ENCODE data around the gene NAA30. TPM values are rescaled to one million over a fixed set of nuclear protein-coding genes. Genes with fewer than 3 reads are reported as not detected.
A peak's percentile ranks its signal among the peaks of the same experiment; 100 is the strongest.

Gene NAA30
- 7.0 TPM for polyA plus RNA-seq (2012; ENCODE audit: insufficient read length, low read depth)

GRCh38 chr14:57390037-57390805 lies at the start of gene NAA30:
Gene NAA30, plus strand, starts transcription at chr14:57390586. Its CDS starts 372 bp downstream, at chr14:57390958.
- TF ChIP-seq SIN3A (IDR thresholded peaks at IDR 0.05; ENCODE audit: borderline replicate concordance, insufficient read depth, low read length) = no peak
- TF ChIP-seq REST (IDR thresholded peaks at IDR 0.05; ENCODE audit: insufficient read depth in 1 of 2, low read depth in 2 of 2, low read length in 2 of 2) = no peak
- peak; percentile 64 for TF ChIP-seq POLR2AphosphoS5 (IDR thresholded peaks at IDR 0.05; ENCODE audit: low read depth, low read length)
- TF ChIP-seq FOXP2 (optimal IDR thresholded peaks at IDR 0.05; ENCODE audit: borderline replicate concordance, extremely low read depth, extremely low read length, insufficient read depth) = peak; percentile 37
- TF ChIP-seq TAF1 (IDR thresholded peaks at IDR 0.05; ENCODE audit: borderline replicate concordance, insufficient read depth, low read length) = peak; percentile 28; the same call in 1 of the 2 replicates

GRCh38 chr14:57345106-57345505 lies 45.3 kb upstream of the NAA30 start:
- TF ChIP-seq REST (IDR thresholded peaks at IDR 0.05; ENCODE audit: insufficient read depth in 1 of 2, low read depth in 2 of 2, low read length in 2 of 2) (no peak), SIN3A (IDR thresholded peaks at IDR 0.05; ENCODE audit: borderline replicate concordance, insufficient read depth, low read length) (no peak), TAF1 (IDR thresholded peaks at IDR 0.05; ENCODE audit: borderline replicate concordance, insufficient read depth, low read length) (no peak), POLR2AphosphoS5 (IDR thresholded peaks at IDR 0.05; ENCODE audit: low read depth, low read length) (no peak), FOXP2 (optimal IDR thresholded peaks at IDR 0.05; ENCODE audit: borderline replicate concordance, extremely low read depth, extremely low read length, insufficient read depth) (no peak)

GRCh38 chr14:57346741-57347140 lies 43.6 kb upstream of the NAA30 start:
- TF ChIP-seq TAF1 (IDR thresholded peaks at IDR 0.05; ENCODE audit: borderline replicate concordance, insufficient read depth, low read length) = no peak
- no peak for TF ChIP-seq REST (IDR thresholded peaks at IDR 0.05; ENCODE audit: insufficient read depth in 1 of 2, low read depth in 2 of 2, low read length in 2 of 2)
- TF ChIP-seq POLR2AphosphoS5 (IDR thresholded peaks at IDR 0.05; ENCODE audit: low read depth, low read length) = no peak
- TF ChIP-seq FOXP2 (optimal IDR thresholded peaks at IDR 0.05; ENCODE audit: borderline replicate concordance, extremely low read depth, extremely low read length, insufficient read depth) = no peak
- no peak for TF ChIP-seq SIN3A (IDR thresholded peaks at IDR 0.05; ENCODE audit: borderline replicate concordance, insufficient read depth, low read length)

- TF ChIP-seq FOXP2 (optimal IDR thresholded peaks at IDR 0.05; ENCODE audit: borderline replicate concordance, extremely low read depth, extremely low read length, insufficient read depth) (no peak), REST (IDR thresholded peaks at IDR 0.05; ENCODE audit: insufficient read depth in 1 of 2, low read depth in 2 of 2, low read length in 2 of 2) (no peak), TAF1 (IDR thresholded peaks at IDR 0.05; ENCODE audit: borderline replicate concordance, insufficient read depth, low read length) (no peak), POLR2AphosphoS5 (IDR thresholded peaks at IDR 0.05; ENCODE audit: low read depth, low read length) (no peak), SIN3A (IDR thresholded peaks at IDR 0.05; ENCODE audit: borderline replicate concordance, insufficient read depth, low read length) (no peak)
Measured at GRCh38 chr14:57352396-57353170, 37.8 kb upstream of the NAA30 start.

Measured in PFSK-1 (cell line).